Spleen (tissue), 11 donors: ENCODE data around the gene DNAH6. TPM values are rescaled to one million over a fixed set of nuclear protein-coding genes. Genes with fewer than 3 reads are reported as not detected.
"Not testable (repeated sequence)": the region's sequence is repeated elsewhere in the genome, so short reads cannot be mapped to it uniquely, and the experiment has no call there.

Experiments
- DNase-seq: peaks from one replicate; pipeline ENCODE4 v3.0.0-alpha.2; 2020
- H3K27ac ChIP-seq, 8 donors: fragments of 200-600 bp; sonication (generic) in 7 of 8; 1 replicate in 4 of 8; 2 replicates in 4 of 8; pipeline versions ENCODE4 v1.5.0 to v1.8.0; 2016 to 2021; ENCODE audit warnings: inconsistent platforms in 4 of 8, mild to moderate bottlenecking in 4 of 8, moderate library complexity in 1 of 8
- H3K27me3 ChIP-seq, 7 donors: fragments of 200-600 bp; sonication (generic) in 6 of 7; replicated peaks in 1 of 7; 1 replicate in 4 of 7; 2 replicates in 3 of 7; pipeline versions ENCODE4 v1.5.0 to v1.8.0; 2016 to 2021; ENCODE audit warnings: inconsistent platforms in 3 of 7, mild to moderate bottlenecking in 1 of 7
- H3K36me3 ChIP-seq, 6 donors: fragments of 200-600 bp; sonication (generic) in 5 of 6; 1 replicate in 4 of 6; 2 replicates in 2 of 6; pipeline versions ENCODE4 v1.5.0 to v1.8.0; 2016 to 2021; ENCODE audit warnings: inconsistent platforms in 2 of 6
- H3K4me1 ChIP-seq, 6 donors: fragments of 200-600 bp; sonication (generic) in 5 of 6; 1 replicate in 3 of 6; 2 replicates in 3 of 6; pipeline versions ENCODE4 v1.5.0 to v1.8.0; 2016 to 2021; ENCODE audit warnings: inconsistent platforms in 3 of 6
- H3K4me3 ChIP-seq, 8 donors: fragments of 200-600 bp; sonication (generic) in 7 of 8; 1 replicate in 4 of 8; 2 replicates in 4 of 8; pipeline versions ENCODE4 v1.5.0 to v1.8.0; 2016 to 2021; ENCODE audit warnings: inconsistent platforms in 4 of 8, mild to moderate bottlenecking in 4 of 8, moderate library complexity in 2 of 8
- H3K9me3 ChIP-seq, 8 donors: fragments of 200-600 bp; sonication (generic) in 7 of 8; 1 replicate in 4 of 8; 2 replicates in 4 of 8; pipeline versions ENCODE4 v1.5.0 to v1.8.0; 2016 to 2021; ENCODE audit warnings: inconsistent platforms in 4 of 8
- POLR2A ChIP-seq, 3 donors: fragments of 450-650 bp; IDR thresholded peaks; one replicate each; pipeline ENCODE4 v1.5.1; 2017; ENCODE audit warnings: antibody characterized with exemption in 3 of 3, mild to moderate bottlenecking in 1 of 3
- POLR2AphosphoS5 ChIP-seq, 3 donors: sonication (generic); formaldehyde crosslinking; IDR thresholded peaks; one replicate each; pipeline ENCODE4 v1.5.1; 2017; ENCODE audit warnings: antibody characterized with exemption in 3 of 3
- WGBS, 5 donors: extraction: QIAGEN DNeasy Blood & Tissue Kit in 3 of 5; methylation state at CpG; one replicate each; pipeline versions ENCODE4 v1.1.5 to v1.1.7; 2013 to 2018; 5-methylcytosine and 5-hydroxymethylcytosine counted together
- intact Hi-C: fragments of 100-400 bp; cut with DNase I; formaldehyde crosslinking; loops from one replicate; pipeline ENCODE4 v1.15.0; 2023; ENCODE audit warnings: low total_unique reads
- polyA plus RNA-seq, 3 donors: library from polyadenylated mRNA; stranded (reverse); fragments of 200-250 nt; gene quantifications; one replicate each; pipeline ENCODE4 v1.2.1, GENCODE V29; 2013
- total RNA-seq, 7 donors: library from RNA; depleted of rRNA in 3 of 7; stranded (reverse); fragments of >200 nt in 3 of 7; fragmentation: NEBNext Ultra II Directional in 4 of 7; extraction: Animal tissue kit (Norgen Biotek cat#: 25700) in 4 of 7; gene quantifications; one replicate each; pipeline versions ENCODE4 v1.1.0 to v1.2.1, GENCODE V29; 2016 to 2021
- TF ChIP-seq, protein P1 (sequence below), 11 experiments: fragments of 200-600 bp in 7 of 11; fragments of 450-650 bp in 4 of 11; sonication (generic) in 4 of 11; IDR thresholded peaks in 8 of 11; conservative IDR thresholded peaks in 3 of 11; 1 replicate in 7 of 11; 2 replicates in 4 of 11; pipeline versions ENCODE4 v1.4.0 to v1.8.0; 2016 to 2021; ENCODE audit warnings: antibody characterized with exemption in 11 of 11, inconsistent platforms in 4 of 11, mild to moderate bottlenecking in 1 of 11
- donor health status: healthy with polysubstance abuse.
- donor health status: DM: no; HTN: no; CAD: no; lungs with moderate emphysema.
- donor health status: DM: no; HTN: no; CAD: no.
- donor health status: Bipolar disorder and iron deficiency.
- donor health status: healthy.
- donor health status: DM: no; HTN: no; CAD: no.
- donor health status: DM: yes; HTN: yes; CAD: no.

The DNAH6 gene
- total and polyA plus RNA-seq, 10 donors = 0.02 to 1.1 (median 0.43) TPM; not detected in 1

DNA sequence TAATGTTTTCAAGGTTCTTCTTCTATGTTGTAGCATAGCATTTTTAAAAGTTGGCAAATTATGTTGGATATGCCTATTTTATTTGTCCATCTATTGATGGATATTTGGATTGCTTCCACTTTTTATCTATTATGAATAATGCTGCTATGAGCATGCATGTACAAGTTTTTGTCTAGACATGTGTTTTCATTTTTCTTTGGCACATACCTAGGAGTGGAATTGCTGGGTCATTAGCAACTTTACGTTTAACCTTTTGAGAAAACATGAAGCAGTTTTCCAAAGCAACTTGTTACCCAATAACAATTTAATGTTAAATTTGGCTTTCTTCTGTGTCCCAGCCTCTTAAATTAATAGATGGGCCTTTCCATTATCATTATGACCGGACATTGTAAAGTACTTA lies 30.3 kb downstream of the DNAH6 start:
- no peak overlapping the region for H3K27ac ChIP-seq
- no peaks in the 10 kb centered on the region for H3K36me3 ChIP-seq
- WGBS, 5 donors = 81 to 93% (median 89%) methylated on average over 2 of the region's 2 CpGs
- TF ChIP-seq POLR2A (IDR thresholded peaks at IDR 0.05) (no peak), POLR2AphosphoS5 (IDR thresholded peaks at IDR 0.05) (no peak)
- TF ChIP-seq, protein P1, sequence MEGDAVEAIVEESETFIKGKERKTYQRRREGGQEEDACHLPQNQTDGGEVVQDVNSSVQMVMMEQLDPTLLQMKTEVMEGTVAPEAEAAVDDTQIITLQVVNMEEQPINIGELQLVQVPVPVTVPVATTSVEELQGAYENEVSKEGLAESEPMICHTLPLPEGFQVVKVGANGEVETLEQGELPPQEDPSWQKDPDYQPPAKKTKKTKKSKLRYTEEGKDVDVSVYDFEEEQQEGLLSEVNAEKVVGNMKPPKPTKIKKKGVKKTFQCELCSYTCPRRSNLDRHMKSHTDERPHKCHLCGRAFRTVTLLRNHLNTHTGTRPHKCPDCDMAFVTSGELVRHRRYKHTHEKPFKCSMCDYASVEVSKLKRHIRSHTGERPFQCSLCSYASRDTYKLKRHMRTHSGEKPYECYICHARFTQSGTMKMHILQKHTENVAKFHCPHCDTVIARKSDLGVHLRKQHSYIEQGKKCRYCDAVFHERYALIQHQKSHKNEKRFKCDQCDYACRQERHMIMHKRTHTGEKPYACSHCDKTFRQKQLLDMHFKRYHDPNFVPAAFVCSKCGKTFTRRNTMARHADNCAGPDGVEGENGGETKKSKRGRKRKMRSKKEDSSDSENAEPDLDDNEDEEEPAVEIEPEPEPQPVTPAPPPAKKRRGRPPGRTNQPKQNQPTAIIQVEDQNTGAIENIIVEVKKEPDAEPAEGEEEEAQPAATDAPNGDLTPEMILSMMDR (IDR thresholded peaks at IDR 0.05 in 8 of 11, conservative IDR thresholded peaks at IDR 0.05 in 3 of 11) = no peak
- H3K4me3 ChIP-seq = no peak overlapping the region
- no peaks in the 10 kb centered on the region for H3K27me3 ChIP-seq
- no peaks in the 10 kb centered on the region for H3K9me3 ChIP-seq
- intact Hi-C loops = no loop called here
- H3K4me1 ChIP-seq = no peaks in the 10 kb centered on the region
- no peak for DNase-seq

DNA sequence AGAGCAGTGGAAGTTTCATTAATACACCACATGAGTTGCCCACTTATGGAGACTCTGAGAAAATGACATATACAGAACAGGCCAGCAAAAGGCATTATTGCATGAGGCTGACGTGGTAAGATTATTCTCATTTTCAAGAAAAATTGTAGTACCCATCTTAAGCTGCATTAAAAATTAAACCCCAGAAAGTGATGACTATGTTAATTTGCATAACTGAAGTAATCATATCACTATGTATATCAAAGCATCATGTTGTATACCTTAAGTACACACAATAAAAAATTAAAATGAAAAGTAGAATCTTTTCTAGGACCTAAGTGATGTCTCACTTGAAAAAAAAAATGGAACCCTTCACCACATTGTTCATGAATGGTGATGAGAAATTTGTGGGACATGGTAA lies 32.0 kb downstream of the DNAH6 start:
- WGBS, 5 donors = 65 to 98% (median 79%) methylated on average over 1 of the region's 1 CpG
- TF ChIP-seq, protein P1 (IDR thresholded peaks at IDR 0.05 in 8 of 11, conservative IDR thresholded peaks at IDR 0.05 in 3 of 11) = no peak
- TF ChIP-seq POLR2AphosphoS5 (IDR thresholded peaks at IDR 0.05) (no peak), POLR2A (IDR thresholded peaks at IDR 0.05) (no peak)
- Histone ChIP-seq H3K36me3 (no peaks in the 10 kb centered on the region), H3K9me3 (no peaks in the 10 kb centered on the region), H3K4me3 (no peak overlapping the region), H3K27me3 (no peaks in the 10 kb centered on the region), H3K4me1 (no peaks in the 10 kb centered on the region), H3K27ac (no peak overlapping the region)
- intact Hi-C loops = no loop called here
- DNase-seq = no peak

DNA sequence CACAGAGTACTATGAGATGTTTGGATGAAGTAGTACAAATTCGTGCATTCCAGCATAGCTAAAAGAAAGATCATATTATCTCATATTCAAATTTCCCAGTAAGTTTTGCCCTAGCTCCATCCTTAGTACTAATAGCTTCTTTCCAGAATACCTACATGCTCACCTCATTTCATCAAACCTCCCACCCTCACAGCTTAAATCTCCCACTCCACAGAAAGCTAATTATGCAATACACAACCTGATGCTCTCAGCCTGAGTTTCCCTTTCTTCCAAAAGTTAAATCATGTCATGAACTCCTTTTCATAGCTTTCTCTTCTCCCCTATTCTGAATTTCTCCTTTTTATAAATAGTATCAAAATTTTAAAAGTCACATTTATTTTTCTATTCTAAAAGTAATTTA lies 34.6 kb downstream of the DNAH6 start:
- H3K27me3 ChIP-seq = peaks cover 0 to 4% (median 0%) of the 10 kb centered on the region in 7 donors
- H3K27ac ChIP-seq = no peak overlapping the region
- intact Hi-C loops = no loop called here
- DNase-seq = no peak
- no peak overlapping the region for H3K4me3 ChIP-seq
- TF ChIP-seq, protein P1 (IDR thresholded peaks at IDR 0.05 in 8 of 11, conservative IDR thresholded peaks at IDR 0.05 in 3 of 11) = no peak
- TF ChIP-seq POLR2AphosphoS5 (IDR thresholded peaks at IDR 0.05) (no peak), POLR2A (IDR thresholded peaks at IDR 0.05) (no peak)
- WGBS, 5 donors = 61 to 87% (median 67%) methylated on average over 1 of the region's 1 CpG
- no peaks in the 10 kb centered on the region for H3K9me3 ChIP-seq
- H3K4me1 ChIP-seq = no peaks in the 10 kb centered on the region
- H3K36me3 ChIP-seq = no peaks in the 10 kb centered on the region

DNA sequence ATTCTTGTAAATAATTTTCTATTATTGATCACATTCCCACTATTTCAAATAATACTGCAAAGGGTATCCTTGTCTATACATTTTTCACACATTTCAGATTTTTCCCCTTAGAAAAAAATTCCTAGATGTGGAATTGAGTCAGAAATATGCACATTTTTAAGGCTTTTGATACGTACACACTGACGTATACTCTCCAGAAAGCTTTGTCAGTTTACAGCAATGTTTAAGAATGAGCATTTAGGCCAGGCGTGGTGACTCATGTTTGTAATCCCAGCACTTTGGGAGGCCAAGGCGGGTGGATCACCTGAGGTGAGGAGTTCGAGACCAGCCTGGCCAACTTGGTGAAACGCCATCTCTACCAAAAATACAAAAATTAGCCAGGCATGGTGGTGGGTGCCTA lies 35.2 kb downstream of the DNAH6 start:
- WGBS, 5 donors = 86 to 92% (median 89%) methylated on average over 6 of the region's 6 CpGs
- DNase-seq, H3K36me3 ChIP-seq, H3K4me3 ChIP-seq, intact Hi-C loops, H3K4me1 ChIP-seq, H3K9me3 ChIP-seq, H3K27ac ChIP-seq, H3K27me3 ChIP-seq: not testable (repeated sequence)

DNA sequence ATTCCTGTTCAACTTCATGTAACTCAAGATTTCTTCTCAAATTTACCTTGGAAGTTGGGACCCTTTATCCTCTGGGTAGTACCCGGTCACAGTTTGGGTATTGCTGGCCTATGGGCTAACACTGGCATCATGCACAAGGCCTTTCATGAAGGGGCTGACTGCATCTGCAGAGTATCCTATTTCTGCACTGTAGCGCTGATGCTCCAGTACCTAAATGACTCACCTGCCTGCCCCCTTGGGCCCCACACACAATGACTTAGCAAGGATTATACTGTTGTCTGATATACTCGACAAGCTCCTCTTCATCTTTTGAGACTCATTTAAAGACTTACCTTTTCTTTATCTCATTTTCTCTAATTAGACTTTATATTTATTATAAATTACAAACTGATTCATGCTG lies 39.9 kb downstream of the DNAH6 start:
- TF ChIP-seq POLR2AphosphoS5 (IDR thresholded peaks at IDR 0.05) = no peak
- no peak for TF ChIP-seq POLR2A (IDR thresholded peaks at IDR 0.05)
- TF ChIP-seq, protein P1 (IDR thresholded peaks at IDR 0.05 in 8 of 11, conservative IDR thresholded peaks at IDR 0.05 in 3 of 11) = no peak
- WGBS, 5 donors = 71 to 88% (median 83%) methylated on average over 3 of the region's 3 CpGs
- Histone ChIP-seq H3K36me3 (no peaks in the 10 kb centered on the region), H3K4me3 (no peak overlapping the region), H3K27me3 (peaks cover 0 to 4% (median 0%) of the 10 kb centered on the region in 7 donors), H3K9me3 (peaks cover 6 to 24% (median 20%) of the 10 kb centered on the region in 8 donors), H3K27ac (no peak overlapping the region), H3K4me1 (no peaks in the 10 kb centered on the region)
- no peak for DNase-seq
- intact Hi-C loops = no loop called here
